HG03025 (cell line): ENCODE results near the gene TSPYL2.

Experiments used
- ATAC-seq: cut with Tn5 transposase; IDR thresholded peaks from one replicate; pipeline ENCODE4 v1.9.1; 2021; ENCODE audit warnings: mild to moderate bottlenecking, moderate library complexity; ENCODE audit not compliant: unreplicated experiment, low FRiP score

Gene TSPYL2

DNA sequence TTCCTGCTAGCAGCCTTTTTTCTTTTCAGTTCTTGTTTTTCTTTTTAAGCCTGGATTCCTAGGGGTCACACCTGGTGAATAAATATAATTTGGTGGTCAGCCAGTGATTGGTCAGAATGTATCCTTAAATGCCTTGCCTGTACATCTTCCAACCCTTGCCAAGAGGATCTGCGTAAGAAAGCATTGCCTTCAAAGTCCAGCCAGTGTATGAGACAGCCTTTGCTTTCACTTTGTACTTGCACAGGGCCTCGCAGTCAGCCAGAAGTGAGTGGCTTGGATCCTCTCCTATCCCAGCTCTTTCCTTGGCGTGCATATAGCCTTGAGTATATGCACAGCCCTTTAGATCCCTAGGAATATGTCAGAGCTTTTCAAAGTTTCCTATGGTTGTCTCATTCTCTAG is 33.9 kb downstream of the TSPYL2 start:
- no peak for ATAC-seq

- no peak for ATAC-seq
These were observed 39.8 kb downstream of the TSPYL2 start for GRCh38 chrX:53122013-53122412.

DNA sequence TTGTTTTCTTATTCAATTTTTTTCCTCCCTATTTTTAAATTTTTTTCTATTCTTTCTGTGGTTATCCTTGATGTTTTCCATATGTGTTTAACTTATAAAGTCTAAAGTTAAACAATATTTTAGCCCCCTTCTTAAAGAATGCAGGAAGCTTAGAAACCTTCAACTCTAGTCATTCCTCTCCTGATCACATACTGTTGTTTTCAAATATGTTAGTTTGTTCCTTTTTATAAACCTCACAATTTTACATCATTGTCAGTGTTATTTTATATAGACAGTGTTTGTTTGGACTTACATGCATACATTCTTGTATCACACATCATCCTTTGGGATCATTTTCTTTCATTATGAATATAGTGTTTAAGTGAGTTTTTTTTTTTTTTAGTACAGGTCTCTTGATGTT is 43.3 kb downstream of the TSPYL2 start:
- no peak for ATAC-seq

GRCh38 chrX:53126377-53126776 is 44.2 kb downstream of the TSPYL2 start:
- ATAC-seq: no peak

DNA sequence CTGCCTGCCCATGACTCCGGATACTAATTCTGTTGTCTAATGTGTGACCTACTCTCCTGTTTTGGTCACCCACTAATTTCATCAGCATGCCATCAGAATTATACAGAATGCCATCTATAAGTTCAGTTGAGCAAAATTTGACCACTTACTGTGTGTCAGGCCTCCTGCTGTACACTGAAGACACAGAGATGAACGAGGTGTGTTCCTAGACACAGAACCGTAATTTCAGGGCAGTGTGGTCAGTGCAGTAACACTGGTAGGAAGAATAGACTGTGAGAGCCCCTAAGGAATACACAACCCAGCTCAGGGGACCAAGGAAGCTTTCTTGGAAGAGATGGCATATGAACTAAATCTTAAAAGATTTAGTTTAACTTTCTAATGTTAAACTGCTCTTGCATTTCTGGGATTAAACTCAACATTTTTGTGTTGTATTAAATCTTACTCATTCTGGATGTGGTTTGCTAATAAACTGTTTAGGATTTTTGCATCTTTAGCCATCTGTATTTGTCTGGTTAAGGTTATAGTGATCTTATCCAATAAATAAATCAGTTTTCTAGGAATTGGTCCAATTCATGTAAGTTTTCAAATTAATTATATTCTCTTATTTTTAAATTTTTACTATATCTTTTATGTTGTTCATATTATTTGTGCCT is 46.1 kb downstream of the TSPYL2 start:
- ATAC-seq: no peak

DNA sequence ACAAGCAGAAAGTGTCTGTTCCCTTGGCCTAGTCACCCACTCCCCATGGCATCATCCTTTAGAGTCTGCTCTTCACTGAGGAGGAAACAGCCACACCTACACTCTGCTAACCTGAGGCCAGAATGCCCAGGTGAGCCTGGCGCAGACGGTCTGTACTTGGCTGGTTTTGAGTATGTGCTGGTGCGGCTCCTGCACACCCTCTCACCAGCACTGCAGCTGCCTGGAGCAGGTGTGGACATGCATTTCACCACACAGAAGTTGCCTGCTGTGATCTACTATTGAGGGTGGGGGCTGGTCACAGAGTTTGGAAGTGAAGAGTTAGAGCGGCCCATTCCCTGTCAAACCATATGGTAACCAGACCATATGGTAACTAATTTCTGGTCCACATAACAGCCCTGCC is 51.2 kb downstream of the TSPYL2 start:
- ATAC-seq: no peak

DNA sequence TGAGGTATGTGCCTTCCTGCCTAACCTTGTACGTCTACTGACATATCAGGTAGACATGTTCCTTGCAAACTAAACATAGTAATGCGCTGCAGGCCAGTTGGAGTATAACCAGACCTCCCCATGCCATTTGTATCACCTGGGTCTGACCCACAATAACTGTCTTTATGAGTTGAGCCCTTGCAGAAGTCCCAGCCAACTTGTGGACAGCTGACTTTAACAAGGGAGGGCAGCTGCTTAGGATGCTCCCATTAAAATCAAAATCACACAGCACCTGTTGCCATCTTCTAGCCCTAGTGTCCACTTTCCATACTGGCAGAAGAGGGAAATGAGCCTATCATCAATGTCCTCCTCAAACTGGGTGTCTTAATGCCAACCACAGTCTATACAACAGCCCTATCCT is 53.4 kb downstream of the TSPYL2 start:
- ATAC-seq: no peak
